ENCODE measurements around the gene FDXACB1. TPM values are rescaled to one million over a fixed set of nuclear protein-coding genes. Genes with fewer than 3 reads are reported as not detected.

The FDXACB1 gene
- total RNA-seq, 1 donor from 2014 or later = 1.6 TPM

DNA sequence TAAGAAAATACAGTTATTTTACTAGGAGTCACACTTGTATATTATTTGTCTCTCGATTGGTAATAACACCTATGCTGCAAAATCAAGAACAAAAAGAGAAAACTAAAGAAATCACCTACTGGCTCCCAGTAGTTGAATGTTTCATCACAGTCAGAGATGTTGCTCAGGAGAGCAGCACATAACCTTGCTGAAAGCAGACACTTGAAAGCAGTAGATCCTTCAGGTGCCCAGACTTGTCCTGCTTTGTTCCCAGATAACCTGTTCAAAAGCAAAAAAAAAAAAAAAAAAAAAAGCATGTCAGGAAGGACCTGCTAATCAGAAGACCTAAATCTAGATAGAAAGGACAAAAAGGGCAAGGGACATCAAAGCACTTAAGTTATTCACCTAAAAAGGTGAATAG lies 8.9 kb downstream of the FDXACB1 start:
- Mint-ChIP-seq H3K27me3 (ENCODE audit: low read depth) (no peaks in the 10 kb centered on the region), H3K9me3 (ENCODE audit: low read depth) (no peaks in the 10 kb centered on the region), H3K4me1 (ENCODE audit: low read depth) (peaks cover 15% of the 10 kb centered on the region), H3K36me3 (ENCODE audit: low read depth) (peaks cover 16% of the 10 kb centered on the region), H3K4me3 (ENCODE audit: unreplicated experiment) (no peak overlapping the region), H3K27ac (ENCODE audit: unreplicated experiment) (no peak overlapping the region)
- TF ChIP-seq CTCF (IDR thresholded peaks at IDR 0.05) = no peak
- DNase-seq (ENCODE audit: low spot score) = no peak

DNA sequence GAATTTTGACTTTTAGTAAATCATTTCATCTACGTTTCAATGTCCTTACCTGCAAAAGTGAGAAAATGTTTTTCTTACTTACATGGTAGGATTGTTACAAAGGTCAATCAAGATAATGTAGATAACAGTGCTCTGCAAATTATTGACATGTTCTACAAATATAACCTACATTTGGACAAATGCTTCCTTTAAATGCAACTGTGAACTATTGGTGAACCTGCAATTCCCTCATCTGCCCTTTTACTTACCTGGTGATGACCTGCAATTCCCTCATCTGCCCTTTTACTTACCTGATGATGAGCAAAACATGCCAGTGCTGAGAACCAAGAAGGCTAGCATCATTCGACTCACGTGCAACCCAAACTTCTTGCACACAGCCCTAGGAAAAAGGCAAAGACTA lies 18.7 kb downstream of the FDXACB1 start:
- H3K36me3 Mint-ChIP-seq (ENCODE audit: low read depth) = peaks cover 33% of the 10 kb centered on the region
- no peak overlapping the region for H3K27ac Mint-ChIP-seq (ENCODE audit: unreplicated experiment)
- TF ChIP-seq CTCF (IDR thresholded peaks at IDR 0.05) = no peak
- H3K9me3 Mint-ChIP-seq (ENCODE audit: low read depth) = no peaks in the 10 kb centered on the region
- no peak overlapping the region for H3K4me3 Mint-ChIP-seq (ENCODE audit: unreplicated experiment)
- no peak for DNase-seq (ENCODE audit: low spot score)
- no peaks in the 10 kb centered on the region for H3K4me1 Mint-ChIP-seq (ENCODE audit: low read depth)
- no peaks in the 10 kb centered on the region for H3K27me3 Mint-ChIP-seq (ENCODE audit: low read depth)

DNA sequence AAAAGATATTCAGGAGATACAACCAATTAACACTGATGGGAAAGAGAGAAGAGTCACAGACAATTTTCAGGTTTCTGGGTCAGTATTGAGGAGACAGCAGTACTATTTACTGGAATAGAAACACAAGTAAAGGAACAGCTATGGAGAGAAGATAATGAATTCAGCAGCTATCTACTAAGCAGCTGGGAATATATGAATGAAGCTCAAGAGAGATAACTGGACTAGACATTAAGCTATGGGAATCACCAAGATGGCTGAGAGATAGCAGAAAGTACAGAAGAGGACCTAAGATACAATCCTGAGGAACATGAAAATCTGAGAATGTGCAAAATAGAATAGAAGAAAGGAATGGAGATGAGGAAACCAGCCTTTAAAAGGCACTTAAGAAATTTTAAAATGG lies 23.5 kb downstream of the FDXACB1 start:
- no peaks in the 10 kb centered on the region for H3K9me3 Mint-ChIP-seq (ENCODE audit: low read depth)
- no peaks in the 10 kb centered on the region for H3K4me1 Mint-ChIP-seq (ENCODE audit: low read depth)
- H3K27ac Mint-ChIP-seq (ENCODE audit: unreplicated experiment) = no peak overlapping the region
- H3K27me3 Mint-ChIP-seq (ENCODE audit: low read depth) = no peaks in the 10 kb centered on the region
- TF ChIP-seq CTCF (IDR thresholded peaks at IDR 0.05) = no peak
- DNase-seq (ENCODE audit: low spot score) = no peak
- H3K36me3 Mint-ChIP-seq (ENCODE audit: low read depth) = peaks cover 30% of the 10 kb centered on the region
- H3K4me3 Mint-ChIP-seq (ENCODE audit: unreplicated experiment) = no peak overlapping the region

GRCh38 chr11:111852103-111852502 lies 26.9 kb downstream of the FDXACB1 start:
- Mint-ChIP-seq H3K27ac (ENCODE audit: unreplicated experiment) (no peak overlapping the region), H3K36me3 (ENCODE audit: low read depth) (peaks cover 16% of the 10 kb centered on the region), H3K27me3 (ENCODE audit: low read depth) (no peaks in the 10 kb centered on the region), H3K4me3 (ENCODE audit: unreplicated experiment) (no peak overlapping the region), H3K4me1 (ENCODE audit: low read depth) (peaks cover 8% of the 10 kb centered on the region), H3K9me3 (ENCODE audit: low read depth) (no peaks in the 10 kb centered on the region)
- no peak for TF ChIP-seq CTCF (IDR thresholded peaks at IDR 0.05)
- DNase-seq (ENCODE audit: low spot score) = no peak

- DNase-seq (ENCODE audit: low spot score) = no peak
- peak; percentile 73 for TF ChIP-seq CTCF (IDR thresholded peaks at IDR 0.05)
- Mint-ChIP-seq H3K27ac (ENCODE audit: unreplicated experiment) (no peak overlapping the region), H3K27me3 (ENCODE audit: low read depth) (no peaks in the 10 kb centered on the region), H3K9me3 (ENCODE audit: low read depth) (no peaks in the 10 kb centered on the region), H3K4me3 (ENCODE audit: unreplicated experiment) (no peak overlapping the region), H3K4me1 (ENCODE audit: low read depth) (peaks cover 13% of the 10 kb centered on the region), H3K36me3 (ENCODE audit: low read depth) (peaks cover 16% of the 10 kb centered on the region)
These were observed 27.3 kb downstream of the FDXACB1 start for GRCh38 chr11:111851636-111852035.
